HG03442 (cell line): ENCODE results near the gene OSBPL9.
"Not testable (repeated sequence)": the region's sequence is repeated elsewhere in the genome, so short reads cannot be mapped to it uniquely, and the experiment has no call there.

Source experiments
- ATAC-seq: cut with Tn5 transposase; IDR thresholded peaks from one replicate; pipeline ENCODE4 v1.9.1; 2021; ENCODE audit warnings: mild to moderate bottlenecking, moderate library complexity; ENCODE audit not compliant: unreplicated experiment

The OSBPL9 gene

DNA sequence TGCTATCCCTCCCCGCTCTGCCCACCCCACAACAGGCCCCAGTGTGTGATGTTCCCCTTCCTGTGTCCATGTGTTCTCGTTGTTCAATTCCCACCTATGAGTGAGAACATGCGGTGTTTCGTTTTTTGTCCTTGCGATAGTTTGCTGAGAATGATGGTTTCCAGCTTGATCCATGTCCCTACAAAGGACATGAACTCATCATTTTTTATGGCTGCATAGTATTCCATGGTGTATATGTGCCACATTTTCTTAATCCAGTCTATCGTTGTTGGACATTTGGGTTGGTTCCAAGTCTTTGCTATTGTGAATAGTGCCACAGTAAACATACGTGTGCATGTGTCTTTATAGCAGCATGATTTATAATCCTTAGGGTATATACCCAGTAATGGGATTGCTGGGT lies 84.9 kb downstream of the OSBPL9 start:
- ATAC-seq: not testable (repeated sequence)

DNA sequence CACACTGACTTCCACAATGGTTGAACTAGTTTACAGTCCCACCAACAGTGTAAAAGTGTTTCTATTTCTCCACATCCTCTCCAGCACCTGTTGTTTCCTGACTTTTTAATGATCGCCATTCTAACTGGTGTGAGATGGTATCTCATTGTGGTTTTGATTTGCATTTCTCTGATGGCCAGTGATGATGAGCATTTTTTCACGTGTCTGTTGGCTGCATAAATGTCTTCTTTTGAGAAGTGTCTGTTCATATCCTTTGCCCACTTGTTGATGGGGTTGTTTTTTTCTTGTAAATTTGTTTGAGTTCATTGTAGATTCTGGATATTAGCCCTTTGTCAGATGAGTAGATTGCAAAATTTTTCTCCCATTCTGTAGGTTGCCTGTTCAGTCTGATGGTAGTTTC lies 85.3 kb downstream of the OSBPL9 start:
- ATAC-seq: not testable (repeated sequence)

DNA sequence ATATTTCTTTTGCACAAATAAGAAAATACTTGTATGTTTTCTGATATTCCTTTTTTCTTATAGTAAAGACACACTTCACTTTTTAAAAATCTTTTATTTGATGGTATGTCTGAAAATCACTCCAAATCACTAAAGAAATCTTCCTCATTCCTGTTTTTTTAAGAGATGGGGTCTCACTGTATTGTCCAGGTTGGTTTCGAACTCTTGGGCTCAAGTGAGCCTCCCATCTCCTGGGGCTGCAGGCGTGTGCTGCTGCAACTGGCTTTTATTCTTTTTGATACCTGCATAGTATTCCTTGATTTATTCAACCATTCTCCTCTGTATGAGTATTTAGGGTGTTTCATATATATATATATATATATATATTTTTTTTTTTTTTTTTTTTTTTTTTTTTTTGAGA lies 88.1 kb downstream of the OSBPL9 start:
- ATAC-seq: no peak

DNA sequence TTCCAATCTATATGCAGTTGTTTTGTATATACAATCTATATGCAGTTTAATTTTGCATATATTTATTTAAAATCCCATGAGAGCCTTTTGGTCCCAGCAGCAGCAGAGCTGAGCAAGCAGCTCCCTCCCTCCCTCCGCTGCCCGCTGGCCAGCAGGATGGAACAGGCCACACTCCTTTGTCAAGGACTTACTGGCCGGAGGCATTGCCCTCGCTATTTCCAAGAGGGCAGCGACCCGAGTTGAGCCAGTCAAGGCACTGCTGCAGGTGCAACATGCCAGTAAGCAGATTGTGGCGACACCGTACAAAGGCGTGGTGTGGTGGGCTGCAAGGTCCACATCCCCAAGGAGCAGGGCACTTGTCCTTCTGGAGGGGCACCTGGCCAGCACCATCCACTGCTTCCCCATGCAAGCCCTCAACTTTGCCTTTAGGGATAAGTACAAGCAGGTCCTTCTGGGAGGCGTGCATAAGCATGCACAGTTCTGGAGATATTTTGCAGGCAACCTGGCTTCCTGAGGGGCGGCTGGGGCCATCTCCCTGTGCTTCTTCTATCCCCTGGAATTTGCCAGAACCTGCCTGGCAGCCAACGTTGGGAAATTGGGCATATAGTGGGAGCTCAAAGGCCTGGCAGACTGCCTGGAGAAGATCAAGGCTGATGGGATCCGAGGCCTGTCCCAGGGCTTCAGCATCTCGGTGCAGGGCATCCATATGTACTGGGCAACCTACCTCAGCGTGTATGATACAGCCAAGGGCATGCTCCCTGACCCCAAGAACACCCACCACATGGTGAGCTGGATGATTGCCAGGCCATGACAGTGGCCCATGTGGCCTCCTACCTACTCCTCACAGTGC lies 92.2 kb downstream of the OSBPL9 start:
- ATAC-seq: no peak

DNA sequence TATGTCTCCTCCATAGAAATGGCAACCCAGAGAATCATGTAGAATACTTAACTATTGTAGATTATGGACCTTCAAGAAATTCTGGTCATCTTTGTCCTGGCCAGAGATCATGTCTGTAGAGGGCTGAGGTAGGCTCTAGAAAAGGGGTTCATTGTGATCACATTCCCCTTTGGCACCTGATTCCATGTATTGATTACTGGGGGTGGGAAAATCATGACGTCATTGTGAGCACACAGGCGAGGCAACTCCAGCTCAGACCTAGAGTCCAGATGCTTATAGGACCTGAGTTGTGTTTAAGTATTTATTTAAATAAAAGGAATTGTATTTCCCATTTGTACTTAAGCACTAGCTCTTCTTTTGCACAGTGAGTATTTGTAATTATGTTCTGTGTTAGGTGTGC lies 93.1 kb downstream of the OSBPL9 start:
- ATAC-seq: no peak

DNA sequence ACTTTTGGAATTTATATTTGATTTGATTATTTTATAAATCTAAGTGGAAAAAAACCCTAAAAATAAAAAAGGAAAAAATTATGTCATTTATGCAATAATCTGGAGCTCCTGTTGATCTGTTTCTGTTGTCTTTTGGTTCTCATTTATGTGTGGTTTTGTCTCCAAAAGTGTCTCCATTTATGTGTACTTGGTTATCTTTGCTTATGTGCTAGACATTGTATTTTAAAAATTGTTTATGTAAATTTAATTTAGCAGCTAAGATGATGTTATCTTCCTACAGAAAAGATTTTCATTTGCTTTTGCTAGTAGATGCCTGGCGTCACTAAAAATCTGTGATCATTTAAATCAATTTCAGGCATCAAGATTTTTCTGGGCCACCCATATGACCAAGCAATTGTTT lies 95.7 kb downstream of the OSBPL9 start:
- no peak for ATAC-seq

DNA sequence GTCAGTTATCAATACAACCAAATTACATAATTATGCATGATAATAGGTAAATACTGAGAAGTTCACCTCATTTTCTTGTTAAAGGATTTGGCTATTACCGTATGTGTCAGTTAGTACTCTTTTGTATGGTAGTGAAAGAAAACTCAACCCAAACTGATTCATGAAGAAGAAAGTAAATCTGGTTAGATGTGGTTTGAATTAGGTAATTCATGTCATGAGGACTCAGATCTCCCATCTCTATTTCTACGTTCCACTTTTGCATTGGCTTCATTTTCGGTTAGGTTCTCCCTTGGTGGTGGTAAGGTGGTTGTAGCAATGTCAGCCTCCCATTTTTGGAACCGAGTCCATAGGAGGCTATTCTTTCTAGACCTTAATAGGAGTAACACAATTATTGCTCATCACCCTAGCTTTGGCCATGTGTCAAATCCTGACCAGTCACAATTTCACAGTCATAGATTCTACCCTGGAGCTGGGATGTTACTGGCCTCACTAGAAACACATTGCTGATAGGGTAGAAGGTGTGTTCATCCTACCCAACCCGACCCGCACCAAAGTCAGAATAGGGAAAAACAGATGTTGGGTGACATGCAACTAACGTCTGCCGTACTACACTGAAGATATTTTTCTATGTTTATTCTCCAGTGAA lies 97.6 kb downstream of the OSBPL9 start:
- ATAC-seq: no peak

DNA sequence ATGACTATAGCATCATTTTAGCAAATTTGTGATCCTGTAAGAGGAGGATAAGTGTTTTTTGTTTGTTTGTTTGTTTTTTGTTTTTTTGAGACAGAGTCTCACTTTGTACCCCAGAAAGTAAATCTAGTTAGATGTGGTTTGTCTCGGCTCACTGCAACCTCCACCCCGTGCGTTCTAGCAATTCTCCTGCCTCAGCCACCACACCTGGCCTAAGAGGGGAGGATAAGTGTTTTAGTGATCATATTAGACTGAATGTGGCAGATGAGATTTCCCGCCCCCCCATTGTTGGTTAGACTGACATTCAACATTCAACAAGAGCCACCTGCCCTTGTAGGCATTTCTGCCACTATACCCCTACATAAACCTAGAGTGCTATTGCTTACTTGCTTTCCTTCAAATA lies 98.5 kb downstream of the OSBPL9 start:
- ATAC-seq: no peak

DNA sequence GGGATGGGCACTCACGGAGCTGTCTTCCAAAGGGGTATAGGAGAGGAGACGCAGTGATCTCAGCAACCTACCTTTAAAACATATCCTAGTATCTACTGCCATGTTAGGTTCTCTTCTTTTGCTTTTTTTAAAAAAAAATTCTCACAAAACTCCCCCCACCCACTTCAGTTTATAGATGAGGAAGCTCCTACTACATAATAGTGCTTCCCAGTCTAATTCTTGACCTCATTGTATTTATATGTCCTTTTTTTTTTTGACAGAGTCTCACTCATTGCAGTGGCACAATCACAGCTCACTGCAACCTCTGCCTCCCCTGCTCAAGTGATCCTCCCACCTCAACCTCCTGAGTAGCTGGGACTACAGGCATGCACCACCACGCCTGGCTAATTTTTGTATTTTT lies 99.9 kb downstream of the OSBPL9 start:
- ATAC-seq: no peak

DNA sequence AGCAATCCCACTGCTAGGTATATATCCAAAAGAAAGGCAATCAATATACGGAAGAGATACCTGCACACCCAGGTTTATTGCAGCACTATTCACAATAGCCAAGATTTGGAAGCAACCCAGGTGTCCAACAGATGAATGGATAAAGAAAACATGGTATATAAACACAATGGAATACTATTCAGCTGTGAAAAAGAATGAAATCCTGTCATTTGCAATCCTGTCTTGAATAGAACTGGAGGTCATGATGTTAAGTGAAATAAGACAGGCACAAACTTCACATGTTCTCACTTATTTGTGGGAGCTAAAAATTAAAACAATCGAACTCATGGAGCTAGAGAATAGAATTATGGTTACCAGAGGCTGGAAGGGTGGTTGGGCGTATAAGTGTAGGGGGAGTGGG lies 101.0 kb downstream of the OSBPL9 start:
- no peak for ATAC-seq

DNA sequence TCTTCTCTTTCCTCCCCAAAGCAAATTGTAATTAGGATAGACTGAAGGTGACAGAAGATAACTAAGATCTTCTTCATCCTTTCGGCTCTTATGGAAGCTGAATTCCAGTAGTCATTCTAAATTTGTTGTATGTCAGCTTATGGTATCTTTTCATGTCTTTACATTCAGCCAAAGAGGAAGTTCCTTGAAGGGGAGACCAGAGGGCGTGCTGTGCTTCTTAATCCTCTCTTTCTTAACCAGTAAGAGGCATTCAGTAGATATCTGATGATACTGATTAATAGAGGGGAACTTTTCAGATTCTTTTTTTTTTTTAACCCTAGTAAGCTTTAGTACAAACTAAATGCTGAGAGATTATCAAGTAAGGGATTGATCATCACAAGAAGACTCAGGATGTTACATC lies 102.3 kb downstream of the OSBPL9 start:
- ATAC-seq: no peak

DNA sequence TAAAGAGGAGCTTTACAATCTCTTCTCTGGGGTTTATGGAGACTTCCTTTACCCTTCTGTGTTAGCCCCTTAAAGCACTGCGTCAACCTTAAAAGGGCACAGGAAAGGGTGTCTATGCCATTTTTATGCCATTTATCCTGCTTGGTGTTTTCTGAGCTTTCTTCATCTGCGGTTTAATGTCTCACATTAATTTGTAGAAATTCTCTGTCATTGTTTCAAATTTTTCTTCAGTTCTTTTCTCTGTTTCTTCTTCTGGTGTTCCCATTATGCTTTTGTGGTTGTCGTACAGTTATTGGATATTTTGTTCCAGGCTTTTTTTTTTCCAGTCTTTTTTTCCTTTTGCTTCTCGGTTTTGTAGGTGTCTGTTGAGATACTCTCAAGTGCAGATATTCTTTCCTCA lies 107.9 kb downstream of the OSBPL9 start:
- no peak for ATAC-seq

DNA sequence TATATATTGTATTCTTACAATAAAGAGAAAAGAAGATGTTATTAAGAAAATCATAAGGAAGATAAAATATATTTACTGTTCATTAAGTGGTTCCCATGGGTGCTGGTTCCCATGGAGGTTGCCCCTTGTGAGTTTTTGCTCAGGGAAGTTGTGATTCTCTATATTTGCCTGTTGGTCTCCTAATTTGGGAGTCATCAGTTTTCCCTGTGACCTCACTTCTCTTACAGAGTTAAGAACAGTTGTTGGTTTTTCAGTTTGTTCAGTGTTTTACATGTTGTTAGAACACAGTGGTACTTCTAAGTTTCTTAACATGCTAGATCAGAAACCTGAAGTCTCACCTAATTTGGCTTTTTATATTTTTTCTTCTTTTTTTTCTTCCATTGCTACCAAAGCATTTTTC lies 109.2 kb downstream of the OSBPL9 start:
- no peak for ATAC-seq

DNA sequence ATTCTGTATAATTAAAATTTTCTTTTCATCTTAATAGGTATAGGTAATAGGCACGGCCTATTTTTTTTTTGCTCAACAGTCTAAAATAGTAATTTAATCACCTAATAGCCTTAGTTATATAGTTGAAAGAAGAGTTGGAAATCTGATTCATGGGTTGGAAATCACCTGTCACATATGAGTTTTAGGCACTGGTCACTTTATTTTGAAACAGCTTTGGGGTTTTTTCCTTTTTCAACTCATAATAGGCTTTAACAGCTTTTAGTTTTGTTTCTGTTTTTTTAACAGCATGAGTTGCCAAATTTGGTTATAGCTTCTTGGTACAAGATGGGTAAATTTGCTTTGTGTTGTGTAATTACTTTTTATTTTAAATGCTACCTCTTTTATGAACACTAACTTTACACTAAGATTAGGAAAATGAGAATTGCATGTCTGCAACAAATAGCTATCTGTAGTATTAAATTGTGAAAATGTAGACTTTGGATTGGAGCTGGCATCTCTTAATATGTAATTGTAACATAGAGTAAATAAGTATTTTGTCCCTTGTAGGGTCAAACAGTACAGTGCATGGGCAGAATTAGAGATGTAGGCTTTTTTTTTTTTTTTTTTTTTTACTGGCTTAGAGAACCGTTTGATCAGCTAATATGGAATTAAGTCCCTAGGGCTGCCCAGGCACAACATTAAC lies 109.8 kb downstream of the OSBPL9 start:
- ATAC-seq: no peak

DNA sequence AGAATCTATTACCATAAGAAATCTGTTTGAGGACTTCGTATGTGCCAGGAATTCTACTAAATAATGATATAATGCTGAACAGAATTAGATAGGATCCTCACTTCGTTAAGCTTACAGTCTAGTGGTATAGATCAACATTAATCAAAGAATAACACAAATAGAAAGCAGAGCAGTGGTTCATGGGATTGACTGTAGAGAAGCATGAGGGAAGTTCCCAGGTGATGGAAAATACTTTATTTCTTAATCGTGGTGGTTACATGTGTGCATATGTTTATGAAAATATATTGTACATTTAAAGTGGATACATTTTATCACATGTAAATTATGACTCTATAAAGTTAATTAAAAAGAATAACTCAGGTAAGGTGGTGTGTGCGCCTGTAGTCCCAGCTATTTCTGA lies 110.5 kb downstream of the OSBPL9 start:
- ATAC-seq: no peak

DNA sequence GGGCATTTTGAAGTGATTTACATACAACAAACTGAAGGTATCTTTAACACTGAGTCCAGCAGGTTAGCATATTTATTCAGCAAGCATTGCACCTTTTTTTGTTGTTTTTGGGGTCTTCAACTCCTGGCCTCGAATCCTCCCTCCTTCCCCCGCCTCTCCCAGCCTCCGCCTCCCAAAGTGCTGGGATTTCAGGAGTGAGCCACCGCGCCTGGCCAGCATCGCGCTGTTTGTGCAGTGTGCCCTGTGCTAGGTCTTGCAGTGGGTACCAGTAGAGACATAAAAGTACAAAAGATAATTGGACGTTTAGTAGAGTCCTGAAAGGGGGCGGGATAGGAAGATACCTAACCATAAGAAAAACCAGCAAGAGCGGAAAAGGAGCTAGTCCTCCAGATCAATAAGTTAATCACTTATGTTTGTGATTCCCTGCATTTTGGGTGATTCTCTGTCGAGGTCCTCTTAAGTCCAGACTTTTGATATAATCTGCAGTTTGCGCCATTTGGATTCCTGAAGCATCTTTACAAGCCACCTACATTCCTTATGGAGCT lies 111.8 kb downstream of the OSBPL9 start:
- ATAC-seq: no peak

DNA sequence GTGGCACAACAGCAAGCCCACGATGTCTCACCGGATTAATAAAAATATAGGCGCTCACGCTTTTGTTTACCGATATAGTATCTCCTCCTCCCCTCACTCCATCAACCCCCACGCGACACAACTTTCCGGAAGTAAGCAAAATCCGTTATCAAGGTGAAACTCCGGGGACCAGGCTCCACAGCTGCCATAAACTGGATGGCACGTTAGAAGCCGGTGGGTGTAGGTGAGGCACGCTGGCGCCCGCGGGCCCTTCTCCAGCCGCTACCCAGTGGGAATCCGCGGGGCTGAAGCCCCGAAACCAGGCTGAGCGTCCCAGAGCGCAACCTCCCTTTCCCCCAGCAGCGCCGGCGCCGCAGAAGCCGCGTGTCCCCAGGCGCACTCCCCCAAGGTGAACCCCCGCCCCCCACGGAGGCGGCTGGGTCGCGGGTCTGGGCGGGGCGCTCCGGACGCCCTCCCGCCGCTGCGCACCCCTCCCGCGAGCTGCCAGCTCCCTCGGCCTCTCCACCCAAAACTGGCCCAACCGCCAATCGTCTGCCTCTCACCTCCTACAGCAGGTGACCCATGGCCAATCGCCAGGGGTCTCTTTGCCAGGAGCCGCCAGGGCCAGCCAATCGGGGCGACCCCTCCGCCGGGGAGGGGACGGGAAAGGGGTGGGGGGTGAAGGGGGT lies 112.4 kb downstream of the OSBPL9 start:
- peak; percentile 94 for ATAC-seq

DNA sequence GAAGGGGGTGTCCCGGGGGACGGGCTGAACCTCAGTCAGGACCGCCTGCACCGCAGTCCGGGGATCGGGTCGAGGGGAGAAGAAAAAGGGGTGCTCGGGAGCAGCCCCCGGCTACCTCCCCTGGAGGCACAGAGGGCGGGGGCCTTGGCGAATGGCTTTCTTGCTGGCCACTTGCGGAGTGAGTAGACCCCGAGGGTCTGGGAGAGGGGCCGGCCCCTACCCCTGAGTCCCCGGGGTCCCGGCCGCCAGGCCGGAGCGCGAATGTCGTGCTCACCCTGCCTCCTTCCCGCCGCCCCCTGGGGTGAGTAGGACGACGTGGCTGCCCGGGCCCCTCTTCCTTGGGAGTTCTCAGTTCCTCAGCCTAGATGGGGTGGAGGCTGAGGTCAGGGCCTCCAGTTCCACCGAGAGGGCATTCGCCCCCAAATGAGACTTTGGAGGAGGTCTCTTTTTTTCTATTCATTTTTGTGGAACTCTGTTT lies 113.0 kb downstream of the OSBPL9 start:
- peak; percentile 18 for ATAC-seq

DNA sequence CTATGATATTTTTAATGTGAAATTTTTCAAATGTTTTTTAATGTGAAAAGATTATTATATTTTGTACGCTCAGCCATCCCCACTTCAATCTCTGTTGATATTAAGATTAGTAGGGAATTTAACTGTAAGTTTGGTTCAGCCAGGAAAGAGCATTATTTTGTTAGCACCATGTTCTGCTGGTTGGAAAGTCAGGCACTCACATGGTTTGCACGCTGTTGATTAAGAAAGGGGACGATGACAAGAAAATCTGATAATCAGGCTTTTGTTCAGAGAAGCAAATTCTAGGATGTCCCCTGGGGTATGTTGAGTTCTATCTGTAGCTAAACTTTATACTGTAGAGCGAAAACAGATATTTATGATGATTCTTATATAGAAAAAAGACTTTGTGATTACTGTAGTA lies 115.1 kb downstream of the OSBPL9 start:
- no peak for ATAC-seq

DNA sequence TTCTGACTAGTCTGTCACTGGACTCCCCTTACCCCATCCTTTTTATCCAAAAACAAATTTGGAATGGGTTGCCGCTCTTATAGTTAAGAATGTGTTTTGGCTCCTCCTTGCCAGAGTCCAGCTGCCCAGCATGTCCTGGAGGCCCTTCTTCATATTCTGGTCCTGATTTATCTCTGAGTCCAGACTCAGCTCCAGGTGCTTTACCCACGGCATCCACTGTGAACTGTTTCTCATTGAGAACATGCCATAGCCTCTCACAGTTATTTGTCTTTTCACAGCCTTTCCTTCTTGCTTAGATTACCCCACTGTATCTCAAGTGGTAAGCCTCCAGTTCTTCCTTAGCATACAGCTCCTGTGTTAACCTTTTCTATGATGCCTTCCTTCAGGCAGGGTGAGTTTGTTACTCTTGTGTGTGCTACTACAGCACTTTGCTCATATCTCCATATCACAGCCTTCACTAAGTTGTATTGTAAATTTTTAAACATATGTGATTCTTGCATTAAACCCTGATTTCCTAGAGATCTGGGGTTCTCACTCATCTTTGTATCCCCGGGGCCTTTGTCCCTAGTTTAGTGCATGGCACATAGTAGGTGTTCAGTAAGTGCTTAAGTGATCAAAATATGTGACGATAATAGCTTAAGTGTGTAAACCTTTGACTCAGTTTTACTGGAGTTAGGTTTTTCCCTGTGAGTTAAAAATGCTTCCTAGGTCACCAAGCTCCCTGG lies 116.0 kb downstream of the OSBPL9 start:
- no peak for ATAC-seq
